GM21515 (cell line): ENCODE results near the gene KLF18.
"Not testable (repeated sequence)": the region's sequence is repeated elsewhere in the genome, so short reads cannot be mapped to it uniquely, and the experiment has no call there.

Experiments
- ATAC-seq: cut with Tn5 transposase; IDR thresholded peaks from one replicate; pipeline ENCODE4 v1.9.1; 2021; ENCODE audit not compliant: unreplicated experiment

Gene KLF18

DNA sequence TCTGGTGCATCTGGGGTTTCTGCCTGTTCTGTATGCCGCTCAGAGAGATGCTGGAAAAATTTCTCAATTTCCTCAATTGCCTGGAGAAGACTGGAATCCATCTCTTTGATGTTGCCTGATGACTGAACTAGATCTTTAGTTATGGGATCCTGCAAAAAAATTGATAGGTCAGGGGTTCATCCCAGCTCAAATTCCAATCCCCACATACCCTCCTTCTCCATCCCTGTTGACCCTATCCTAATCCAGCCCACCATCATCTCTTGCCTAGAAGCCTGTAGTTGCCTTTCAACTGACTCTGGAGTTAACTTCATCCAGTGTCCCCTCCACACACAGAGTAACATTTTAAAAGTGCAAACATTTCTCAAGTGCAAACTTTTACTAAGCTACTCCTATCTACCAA is at the start of gene KLF18:
TSS of gene KLF18 (minus strand) at position 101 of the 400 bp plus-strand sequence. CDS start at position 101, 0 bp downstream.
- ATAC-seq, result no peak

DNA sequence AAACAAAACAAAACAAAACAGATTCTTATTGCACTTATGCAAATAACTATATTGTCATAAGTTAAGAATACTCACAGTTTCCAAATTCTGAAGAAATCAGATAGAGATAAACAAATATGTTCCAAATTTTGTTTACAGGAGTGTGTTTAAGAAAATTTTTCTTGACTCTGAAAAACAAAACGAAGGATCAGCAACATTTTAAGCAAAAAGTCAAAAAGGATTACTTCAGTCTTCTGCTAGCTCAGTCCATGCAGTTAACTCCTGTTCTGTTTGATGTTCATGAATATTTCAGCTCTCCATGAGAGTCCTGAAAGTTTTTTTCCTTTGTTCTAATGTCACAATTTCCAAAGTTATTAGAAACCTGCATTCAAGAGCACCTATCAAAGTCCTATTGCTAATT is 33.2 kb upstream of the KLF18 start:
- ATAC-seq, result no peak

DNA sequence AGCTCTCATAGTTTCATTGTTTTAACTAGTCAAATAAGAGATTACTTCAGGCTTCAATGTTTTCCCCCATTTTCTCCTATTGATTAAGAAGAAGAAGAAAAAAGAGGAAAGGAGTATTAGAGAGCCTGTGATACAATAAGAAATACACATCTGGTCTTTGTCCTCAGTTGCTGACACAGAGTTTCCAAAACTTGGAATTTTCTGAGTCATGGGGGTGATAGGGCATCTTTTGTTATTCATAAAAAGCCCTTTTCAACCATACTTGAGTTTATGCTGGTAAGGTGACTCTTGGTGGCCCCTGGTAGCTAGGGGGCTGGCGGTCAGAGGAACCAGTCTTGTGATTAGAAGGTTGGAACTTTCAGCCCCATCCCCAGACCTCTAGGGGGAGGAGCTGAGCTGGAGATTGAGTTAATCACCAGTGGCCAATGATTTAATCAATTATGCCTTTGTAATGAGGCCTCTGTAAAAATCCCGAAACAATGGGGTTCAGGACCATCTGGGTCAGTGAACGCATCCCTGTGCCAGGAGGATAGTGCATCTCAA is 28.9 kb upstream of the KLF18 start:
- no peak for ATAC-seq

GRCh38 chr1:44168520-44169098 is 27.2 kb upstream of the KLF18 start:
- ATAC-seq, result no peak

DNA sequence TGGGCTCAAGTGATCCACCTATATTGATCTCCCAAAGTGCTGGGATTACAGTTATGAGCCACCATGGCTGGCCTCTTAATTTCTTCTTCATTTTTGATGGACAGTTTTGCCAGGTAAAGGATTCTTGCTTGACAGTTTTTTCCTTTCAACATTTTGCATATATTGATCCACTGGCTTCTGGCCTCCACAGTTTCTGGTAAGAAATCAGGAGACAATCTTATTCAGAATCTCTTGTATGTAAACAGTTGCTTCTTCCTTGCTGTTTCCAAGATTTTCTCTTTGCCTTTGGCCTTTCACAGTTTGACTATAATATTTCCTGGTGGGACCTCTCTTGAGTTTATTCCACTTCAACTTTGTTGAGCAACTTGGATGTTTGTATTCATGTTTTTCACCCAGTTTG is 20.1 kb upstream of the KLF18 start:
- ATAC-seq, result no peak

- no peak for ATAC-seq
Measured at GRCh38 chr1:44158871-44159270, 17.4 kb upstream of the KLF18 start.

DNA sequence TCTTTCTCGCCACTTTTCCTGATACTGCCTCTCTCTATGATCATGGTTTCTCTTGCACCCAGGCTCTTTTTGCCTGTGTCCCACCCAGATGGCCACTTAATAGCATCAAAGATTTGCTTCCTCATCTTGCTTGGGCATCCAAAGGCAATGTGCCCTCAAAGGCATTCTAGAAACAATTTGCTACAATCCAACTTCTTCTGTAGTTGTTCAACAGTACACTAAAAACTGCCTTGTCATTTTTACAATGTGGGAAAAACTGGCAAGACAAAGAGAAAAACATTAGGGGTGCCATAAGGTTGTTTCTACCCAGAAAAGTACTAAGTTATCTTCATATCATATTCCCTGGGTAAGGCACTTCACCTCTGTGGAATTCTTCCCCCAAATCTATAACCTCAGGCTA is 16.5 kb upstream of the KLF18 start:
- ATAC-seq, result no peak

DNA sequence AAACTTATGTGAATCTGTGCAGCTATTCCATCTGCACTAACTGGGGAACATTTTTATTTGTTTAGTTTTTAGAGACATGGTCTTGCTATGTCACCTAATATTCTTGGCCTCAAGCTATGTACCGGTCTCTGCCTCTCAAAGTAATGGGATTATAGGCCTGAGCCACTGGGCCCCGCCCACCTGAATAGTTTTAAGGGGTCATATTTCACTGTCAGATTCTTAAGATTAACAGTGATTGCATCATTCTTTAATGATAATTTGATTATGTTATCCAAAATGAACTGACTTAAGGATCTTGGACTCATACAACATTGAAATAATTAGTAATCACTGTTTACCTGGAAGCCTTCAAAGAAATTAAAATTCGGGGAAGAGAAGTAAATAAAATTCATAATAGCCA is 12.6 kb upstream of the KLF18 start:
- no peak for ATAC-seq

- ATAC-seq, result no peak
Measured at GRCh38 chr1:44152692-44153091, 11.3 kb upstream of the KLF18 start.

- no peak for ATAC-seq
Measured at GRCh38 chr1:44151808-44152207, 10.4 kb upstream of the KLF18 start.

GRCh38 chr1:44151332-44151731 is 9.9 kb upstream of the KLF18 start:
- no peak for ATAC-seq

DNA sequence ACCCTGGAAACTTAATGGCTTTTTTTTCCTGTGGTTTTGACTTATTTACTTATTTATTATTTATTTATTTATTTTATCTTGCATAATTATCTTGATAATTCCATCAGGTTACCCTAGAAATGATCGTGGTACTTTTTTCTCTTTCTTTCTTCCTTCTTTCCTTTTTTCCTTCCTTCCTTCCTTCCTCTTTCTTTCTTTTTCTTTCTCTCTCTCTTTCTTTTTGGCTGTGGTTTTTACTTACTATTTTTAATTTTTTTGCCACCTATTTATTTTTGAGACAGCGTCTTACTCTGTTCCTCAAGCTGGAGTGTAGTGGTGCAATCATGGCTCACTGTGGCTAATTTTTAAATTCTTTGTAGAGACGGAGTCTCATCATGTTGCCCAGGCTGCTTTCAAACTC is 6.2 kb upstream of the KLF18 start:
- no peak for ATAC-seq

DNA sequence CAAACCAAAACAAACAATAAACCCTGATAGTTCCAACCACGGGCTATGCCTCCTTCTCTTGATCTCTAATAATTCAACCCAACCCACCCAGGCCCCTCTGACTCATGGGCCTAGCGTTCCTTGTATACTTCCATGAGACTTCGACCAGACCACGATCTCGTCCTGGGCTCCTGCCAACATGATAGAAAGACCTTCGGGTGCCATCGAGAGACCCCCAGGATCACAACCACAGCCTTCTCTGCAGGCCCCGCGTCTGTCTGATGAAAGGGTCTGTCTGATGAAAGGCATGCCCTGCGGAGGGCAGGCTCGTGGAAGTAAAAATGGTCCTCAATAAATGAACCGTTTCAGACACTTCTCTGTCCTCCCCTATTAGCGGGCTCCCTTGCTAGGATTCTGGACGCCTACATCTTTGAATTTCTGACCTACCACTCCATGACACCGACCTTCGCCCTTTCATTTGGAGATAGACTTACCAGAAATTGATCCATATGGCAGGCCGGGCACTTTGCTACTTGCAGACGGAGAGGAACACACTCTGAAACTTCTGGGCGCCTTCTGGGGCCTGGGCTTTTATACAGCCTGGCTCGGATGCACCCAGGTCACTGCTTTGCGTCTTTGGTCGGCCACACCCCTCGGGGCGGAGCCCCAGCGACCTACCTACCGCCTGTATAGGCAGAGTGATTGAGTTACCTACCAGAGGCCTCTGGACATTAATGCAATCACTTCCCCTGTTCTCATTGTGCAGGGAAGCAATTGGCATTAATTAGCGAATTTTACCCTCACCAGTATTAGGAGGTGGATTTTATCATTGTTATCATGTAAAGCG is 5.3 kb upstream of the KLF18 start:
- no peak for ATAC-seq

DNA sequence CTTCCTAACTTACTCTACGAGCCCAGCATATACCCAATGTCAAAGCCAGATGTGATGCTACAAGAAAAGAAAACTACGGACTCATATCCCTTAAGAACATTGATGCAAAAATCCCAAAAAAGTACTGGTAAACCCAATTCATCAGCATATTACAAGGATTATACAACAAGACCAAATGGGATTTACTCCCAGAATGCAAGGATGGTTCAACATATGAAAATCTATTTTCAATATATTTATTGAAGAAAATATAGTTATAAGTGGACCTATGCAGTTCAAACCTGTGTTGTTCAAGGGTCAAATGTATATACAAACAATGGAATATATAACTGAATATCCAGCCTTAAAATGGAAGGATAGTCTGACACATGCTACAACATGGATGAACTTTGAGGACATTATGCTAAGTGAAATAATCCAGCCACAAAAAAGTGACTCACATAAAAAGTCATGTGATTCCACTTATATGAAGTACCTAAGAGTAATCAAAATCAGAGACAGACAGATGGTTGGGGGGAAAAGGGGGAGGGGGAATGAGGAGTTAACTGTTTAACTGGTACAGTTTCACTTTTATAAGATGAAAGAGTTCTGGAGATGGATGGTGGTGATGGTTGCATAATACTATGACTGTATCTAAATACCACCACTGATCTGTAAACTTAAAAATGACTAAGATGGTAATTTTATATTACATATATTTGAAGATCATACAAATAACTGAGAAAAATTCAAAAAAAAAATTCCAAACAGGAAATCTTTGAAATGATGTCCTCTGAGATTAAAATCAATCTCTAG is 3.7 kb upstream of the KLF18 start:
- no peak for ATAC-seq

GRCh38 chr1:44139565-44139964 is 1.9 kb downstream of the KLF18 start:
- not testable (repeated sequence) for ATAC-seq

- ATAC-seq, result no peak
Measured at GRCh38 chr1:44138239-44138638, 3.2 kb downstream of the KLF18 start.

GRCh38 chr1:44135886-44136285 is 5.5 kb downstream of the KLF18 start:
- ATAC-seq, result no peak

GRCh38 chr1:44134071-44134920 is 7.1 kb downstream of the KLF18 start:
- no peak for ATAC-seq

- no peak for ATAC-seq
Measured at GRCh38 chr1:44131411-44131810, 10.0 kb downstream of the KLF18 start.

DNA sequence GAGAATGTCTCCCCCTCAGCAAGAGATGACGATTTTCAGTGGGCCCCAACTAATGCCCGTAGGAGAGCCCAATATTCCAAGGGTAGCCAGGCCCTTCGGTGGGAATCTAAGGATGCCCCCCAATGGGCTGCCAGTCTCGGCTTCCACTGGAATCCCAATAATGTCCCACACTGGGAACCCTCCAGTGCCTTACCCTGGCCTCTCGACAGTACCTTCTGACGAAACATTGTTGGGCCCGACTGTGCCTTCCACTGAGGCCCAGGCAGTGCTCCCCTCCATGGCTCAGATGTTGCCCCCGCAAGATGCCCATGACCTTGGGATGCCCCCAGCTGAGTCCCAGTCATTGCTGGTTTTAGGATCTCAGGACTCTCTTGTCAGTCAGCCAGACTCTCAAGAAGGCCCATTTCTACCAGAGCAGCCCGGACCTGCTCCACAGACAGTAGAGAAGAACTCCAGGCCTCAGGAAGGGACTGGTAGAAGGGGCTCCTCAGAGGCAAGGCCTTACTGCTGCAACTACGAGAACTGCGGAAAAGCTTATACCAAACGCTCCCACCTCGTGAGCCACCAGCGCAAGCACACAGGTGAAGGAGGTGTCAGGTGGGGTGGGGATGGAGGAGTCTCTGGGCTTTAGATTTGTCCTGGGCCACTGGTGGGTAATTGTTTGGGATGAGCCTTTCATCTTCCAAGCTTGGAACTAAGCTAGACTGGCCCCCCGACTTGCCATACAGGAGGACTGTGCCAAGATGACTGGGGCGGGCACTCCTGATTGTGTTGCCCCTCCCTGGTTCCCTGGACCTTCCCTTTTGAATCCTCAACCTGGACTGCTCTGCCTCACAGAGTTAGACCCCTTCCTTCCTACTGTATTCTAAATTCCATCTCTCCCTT is 11.6 kb downstream of the KLF18 start:
- ATAC-seq, result no peak
